NCI-H187 treated with DMSO at 0.1 percent for 48 hours (cell line): ENCODE data around the gene PRRG4.
"Not testable (repeated sequence)": the region's sequence is repeated elsewhere in the genome, so short reads cannot be mapped to it uniquely, and the experiment has no call there.

Experiments used
- DNase-seq: peaks from one replicate; lab custom pipeline; 2025; lab: John Stamatoyannopoulos, UW

PRRG4 gene

DNA sequence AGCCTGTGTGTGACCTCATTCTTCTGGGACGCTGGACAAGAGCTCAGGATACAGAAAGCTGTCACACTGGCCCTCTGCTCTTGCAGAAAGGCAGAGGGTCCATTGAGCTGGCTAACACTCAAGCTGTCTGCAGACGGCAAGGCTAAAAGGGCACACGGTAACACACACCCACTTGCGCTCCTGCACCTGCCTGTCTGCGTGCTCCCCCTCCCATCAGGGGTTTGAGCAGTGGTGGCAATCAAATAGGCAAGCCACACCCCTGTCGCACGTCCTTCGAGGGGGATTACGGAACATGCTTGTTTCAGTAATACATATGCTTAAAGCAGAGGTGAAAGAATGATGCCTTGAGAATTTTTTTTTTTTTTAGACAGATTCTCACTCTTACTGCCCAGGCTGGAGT is 55.8 kb downstream of the PRRG4 start:
- DNase-seq: no peak

DNA sequence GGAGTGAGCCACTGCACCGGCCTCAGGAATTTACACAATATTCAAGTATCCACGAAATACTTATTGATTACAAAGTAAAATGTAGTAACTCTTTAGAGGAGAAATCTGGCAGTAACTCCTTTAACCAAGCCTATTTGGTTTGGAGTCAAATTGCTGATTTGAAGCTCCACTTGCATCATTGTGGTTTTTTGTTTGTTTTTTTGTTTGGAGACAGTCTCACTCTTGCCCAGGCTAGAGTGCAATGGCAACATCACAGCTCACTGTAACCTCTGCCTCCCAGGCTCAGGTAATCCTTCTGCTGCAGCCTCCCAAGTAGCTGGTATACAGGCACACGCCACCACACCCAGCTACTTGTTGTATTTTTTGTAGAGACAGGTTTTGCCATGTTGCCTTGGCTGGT is 56.5 kb downstream of the PRRG4 start:
- DNase-seq: no peak

DNA sequence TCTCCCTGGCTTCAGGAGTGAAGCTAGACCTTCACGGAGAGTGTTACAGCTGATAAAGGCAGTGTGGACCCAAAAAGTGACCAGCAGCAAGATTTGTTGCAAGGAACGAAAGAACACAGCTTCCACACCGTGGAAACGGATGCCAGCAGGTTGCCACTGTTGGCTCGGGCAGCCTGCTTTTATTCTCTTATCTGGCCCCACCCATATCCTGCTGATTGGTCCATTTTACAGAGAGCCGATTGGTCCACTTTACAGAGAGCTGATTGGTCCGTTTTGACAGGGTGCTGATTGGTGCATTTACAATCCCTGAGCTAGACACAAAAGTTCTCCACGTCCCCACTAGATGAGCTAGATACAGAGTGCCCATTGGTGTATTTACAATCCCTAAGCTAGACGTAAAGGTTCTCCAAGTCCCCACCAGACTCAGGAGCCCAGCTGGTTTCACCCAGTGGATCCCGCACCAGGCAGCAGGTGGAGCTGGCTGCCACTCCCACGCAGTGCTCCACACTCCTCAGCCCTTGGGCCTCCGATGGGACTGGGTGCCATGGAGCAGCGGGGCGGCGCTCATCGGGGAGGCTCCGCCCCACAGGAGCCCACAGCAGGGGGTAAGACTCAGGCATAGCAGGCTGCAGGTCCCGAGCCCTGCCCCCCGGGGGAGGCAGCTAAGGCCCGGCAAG is 58.1 kb downstream of the PRRG4 start:
- DNase-seq: not testable (repeated sequence)

DNA sequence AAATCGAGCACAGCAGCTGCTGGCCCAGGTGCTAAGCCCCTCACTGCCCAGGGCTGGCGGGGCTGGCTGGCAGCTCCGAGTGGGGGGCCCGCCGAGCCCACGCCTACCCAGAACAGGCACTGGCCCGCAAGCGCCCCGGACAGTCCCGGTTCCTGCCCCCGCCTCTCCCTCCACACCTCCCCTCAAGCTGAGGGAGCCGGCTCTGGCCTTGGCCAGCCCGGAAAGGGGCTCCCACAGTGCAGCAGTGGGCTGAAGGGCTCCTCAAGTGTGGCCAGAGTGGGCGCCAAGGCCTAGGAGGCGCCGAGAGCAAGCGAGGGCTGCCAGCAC is 58.6 kb downstream of the PRRG4 start:
- DNase-seq: not testable (repeated sequence)

DNA sequence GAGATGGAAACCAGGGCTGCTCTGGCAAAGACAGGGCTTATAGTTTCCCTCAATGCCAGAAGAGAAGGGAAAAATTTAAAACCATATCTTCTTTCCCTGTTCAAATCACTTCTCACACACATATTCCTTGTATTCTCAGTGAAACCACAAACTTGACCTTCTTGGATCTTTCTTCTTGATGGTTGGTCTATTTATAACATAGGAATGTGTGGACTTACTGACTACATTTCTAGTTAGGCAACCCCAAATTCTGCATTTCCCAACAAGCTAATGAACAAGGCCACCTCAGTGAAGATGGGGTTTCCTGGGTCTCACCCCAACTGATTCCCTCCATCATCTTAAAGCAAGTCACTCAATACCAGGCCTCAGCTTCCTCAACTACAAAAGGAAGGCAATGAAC is 59.1 kb downstream of the PRRG4 start:
- DNase-seq: no peak

DNA sequence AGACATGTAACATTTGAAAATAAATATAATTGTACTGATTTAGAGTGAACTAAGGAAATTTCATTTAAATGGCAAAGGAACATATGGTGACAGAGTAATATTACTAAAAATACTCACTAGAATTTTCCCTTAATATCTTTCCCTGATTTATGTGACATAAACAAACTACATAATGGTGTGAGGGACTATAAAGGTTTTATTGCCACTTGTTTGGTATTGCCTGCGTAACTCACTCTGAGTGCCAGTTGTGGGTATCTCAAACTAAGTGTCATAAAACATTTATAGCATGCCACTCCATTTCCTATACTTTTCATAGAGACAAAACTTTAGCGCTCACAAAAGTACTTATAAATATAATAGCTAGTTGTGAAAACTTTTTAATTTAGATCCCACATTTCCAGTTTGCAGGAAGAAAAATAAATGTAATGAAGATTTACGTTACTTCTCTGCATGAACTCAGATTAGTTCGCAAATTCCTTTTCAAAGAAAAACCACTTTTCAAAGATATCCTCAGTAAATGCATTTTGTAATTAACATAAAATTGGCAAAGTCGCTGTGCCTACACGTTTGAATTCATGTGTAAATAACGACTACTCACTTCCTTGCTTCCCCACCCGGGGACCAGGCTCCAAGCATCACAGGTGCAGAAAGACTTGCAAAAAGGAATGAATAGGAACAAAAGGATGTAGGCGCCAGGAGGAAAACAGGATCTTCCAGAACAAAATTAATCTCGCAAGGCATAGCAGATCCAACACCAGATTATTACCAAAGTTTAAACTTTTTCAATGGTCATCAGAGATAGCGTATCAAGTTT is 61.3 kb downstream of the PRRG4 start:
- DNase-seq: no peak

DNA sequence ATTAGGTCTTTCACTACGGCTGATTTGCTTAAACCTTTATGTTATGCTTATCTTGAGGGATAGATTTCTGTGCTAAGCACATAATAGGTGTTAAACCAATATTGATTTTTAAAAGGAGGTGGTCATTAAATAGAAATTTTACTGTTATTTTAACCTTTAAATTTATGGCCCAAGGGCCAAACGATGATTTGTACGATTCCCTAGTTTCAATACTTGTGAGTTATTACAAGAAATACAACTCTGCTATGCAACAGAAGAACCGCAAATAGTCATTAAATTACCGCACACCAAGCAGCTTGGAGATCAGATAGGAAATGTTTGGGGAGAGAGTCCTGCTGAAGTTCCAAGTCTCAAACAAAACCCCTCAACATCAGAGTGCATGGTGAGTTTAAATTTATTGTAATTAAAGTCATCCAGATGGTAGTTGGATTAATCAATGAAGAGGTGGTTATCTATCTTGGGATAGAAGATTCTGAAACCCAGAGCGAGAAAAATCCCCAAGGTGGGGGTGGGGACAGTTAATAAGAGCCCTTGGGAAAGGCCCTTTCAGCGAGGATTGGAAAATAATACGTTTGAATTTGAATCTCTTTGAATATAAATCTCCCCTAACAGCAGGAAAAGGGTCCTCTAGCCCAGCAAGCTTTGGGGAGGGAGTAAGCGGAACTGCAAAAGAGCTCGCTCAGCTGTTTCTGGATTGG is 62.1 kb downstream of the PRRG4 start:
- no peak for DNase-seq

DNA sequence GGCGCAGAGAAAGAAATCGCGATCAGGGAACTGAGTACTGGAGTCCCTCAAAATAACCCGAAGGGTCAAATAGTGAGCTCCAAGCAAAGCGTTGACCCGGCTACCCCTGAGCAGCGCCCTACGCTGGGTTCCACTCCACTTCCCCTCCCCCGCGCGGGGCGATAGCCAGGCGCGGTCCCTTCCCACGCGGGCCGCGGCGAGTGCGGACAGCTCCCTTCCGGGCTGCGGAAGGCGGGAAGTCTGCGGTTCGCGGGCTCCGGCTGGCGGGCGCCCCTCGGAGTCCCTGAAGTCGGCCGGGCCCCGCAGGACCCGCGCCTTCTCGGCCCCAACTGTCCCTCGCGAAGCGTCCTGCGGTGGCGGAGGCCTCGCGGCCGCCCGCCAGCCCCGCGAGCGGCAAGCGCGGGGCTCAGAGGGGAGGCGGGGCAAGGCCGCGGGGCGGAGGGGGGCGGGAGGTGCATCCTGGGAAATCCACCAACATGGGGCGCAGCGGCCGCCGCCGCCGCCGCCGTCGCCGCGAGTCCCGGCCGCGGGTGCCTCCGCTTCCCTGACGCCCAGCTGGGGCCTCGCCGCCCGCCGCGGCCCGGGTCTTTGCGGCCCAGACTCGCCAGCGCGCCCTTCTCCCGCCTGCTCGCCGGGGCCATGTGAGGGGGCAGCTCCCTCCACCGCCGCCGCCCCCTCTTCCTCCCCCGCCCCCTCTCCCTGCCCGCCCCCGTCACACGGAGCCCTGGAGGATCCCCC is 62.8 kb downstream of the PRRG4 start, which contains the start of gene QSER1:
Gene QSER1 (plus strand): TSS at position 457 of the 738 bp plus-strand sequence. CDS start 315 bp downstream, outside the sequence.
- DNase-seq: no peak

DNA sequence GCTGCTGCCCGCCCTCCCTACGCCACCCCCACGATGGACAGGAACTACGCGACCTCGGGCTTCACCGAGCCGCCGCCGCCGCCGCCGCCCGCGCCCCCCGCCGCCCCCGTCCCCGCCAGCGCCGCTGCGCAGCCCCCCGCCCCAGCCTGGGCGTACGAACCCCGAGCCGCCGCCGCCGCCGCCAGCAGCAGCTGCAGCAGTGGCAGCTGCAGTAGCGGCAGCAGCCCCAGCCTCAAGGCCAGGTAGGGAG is 63.3 kb downstream of the PRRG4 start:
- DNase-seq: no peak

DNA sequence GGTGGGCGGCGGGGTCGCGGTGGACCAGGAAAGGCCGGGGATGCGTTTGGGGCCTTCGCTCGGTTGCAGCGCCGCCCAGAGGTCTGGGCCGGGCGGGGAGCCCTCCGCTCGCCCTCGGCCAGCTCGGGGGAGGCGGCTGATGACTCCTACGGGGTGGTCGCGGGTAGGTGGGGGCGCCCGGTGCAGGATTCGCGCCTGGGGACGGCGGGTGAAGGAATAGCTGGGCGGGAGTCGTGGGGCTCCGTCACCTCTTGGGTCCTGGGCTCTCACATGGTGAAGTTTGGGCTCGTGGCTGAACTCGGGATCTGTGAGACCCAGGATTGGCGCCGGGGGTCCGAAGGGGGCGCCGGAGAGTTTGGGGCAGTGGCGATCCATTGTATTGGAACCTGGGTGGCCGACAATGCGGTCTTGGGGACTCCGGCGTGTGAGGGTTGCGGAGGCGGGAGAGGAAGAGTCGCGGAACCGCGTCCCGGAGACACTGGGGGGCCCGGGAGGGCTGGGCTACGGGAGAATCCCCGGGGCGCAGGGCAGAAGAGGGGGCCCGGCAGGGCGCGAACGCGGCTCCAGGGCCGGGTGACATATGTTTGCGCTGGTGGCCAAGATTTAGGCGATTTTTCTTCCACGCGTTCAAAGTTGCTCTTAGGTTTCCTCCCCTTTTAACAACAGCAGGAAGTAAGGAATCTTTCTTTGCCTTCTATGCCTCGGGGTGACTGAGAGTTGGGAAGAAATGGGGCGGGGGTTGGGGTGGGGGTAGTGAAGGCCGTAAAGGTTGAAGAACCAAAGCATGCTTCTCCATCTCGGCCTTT is 63.8 kb downstream of the PRRG4 start:
- no peak for DNase-seq

DNA sequence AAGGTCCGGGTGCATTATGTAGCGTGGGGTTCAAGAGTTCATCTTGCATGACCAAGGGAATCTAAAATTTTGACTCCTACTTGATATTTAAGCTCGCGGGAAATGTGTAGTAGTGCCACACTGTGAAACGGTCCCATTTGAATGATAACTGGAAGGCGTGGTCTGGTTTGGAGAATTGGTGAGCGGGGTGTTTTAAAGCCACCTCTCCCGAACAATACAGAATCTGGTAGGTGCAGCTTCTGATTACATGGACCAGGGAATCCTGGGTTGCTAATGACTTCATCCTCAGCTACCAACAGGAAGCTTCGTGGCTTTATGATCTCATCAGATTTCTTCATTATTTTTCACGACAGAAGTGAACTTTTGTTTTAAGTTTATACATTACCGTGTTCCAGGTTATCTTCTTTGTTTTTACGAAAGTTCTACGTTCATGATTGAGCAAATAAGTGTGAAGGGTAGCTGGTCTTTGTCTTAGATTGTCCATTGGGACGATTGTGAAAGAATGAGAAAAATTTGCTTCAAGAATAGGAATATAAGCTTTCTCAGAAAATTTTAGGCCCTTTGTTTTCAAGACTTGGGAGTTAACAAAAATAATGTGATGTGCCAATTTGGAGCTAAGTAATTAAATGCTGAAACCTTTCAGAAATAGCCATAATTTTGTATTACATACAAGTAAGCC is 64.6 kb downstream of the PRRG4 start:
- no peak for DNase-seq

DNA sequence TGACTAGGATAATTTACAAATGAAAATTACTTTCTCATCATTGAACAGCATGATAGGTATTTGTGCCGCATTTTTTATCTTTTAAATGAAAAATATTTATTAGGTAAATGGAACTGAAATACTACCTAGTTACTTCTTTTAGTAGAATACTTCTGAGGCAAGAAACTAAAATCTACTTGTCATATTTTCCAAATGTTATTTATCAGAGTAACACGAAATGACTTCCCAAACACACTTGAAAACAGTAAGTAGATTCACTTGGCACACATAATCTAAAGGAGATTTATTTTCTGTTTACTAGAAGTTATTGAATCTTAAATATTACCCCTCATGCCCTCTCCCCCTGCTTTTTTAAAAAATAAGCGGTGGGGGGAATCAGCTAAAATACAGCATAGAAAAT is 65.2 kb downstream of the PRRG4 start:
- DNase-seq: no peak

DNA sequence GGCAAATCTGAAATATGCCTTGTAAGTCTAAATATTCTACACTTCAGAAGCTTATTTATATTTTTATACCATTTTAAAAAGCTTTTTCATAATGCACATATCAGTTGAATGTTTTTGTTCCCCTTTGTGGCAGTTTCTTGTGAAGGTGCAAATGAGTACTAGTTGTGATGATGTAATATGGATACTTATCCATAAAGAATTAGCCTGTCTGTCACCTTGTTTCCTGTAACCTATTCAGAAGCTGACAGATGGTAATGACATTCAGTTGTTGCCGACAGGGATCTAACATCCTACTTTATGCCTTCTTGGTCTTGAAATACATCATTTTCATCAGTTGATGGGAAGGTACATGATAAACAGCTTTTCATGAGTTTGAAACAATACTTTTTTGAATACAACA is 65.7 kb downstream of the PRRG4 start:
- no peak for DNase-seq

DNA sequence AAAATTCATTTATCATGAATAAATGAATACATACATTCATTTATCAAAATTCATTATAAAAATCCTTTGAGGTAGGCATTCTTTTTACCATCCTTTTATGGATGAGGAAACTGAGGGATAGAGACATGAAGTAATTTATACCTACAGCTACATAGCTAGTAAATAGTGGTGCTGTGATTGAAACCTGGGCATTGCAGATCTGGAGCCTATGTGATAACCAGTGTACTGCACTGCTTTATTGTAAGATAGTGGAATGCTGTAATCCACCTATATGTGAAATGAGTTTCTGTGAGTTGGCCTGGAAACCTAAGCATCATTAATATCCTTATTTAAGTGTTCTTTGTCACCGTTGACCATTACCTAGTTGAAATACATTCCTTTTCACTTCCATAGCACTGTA is 67.4 kb downstream of the PRRG4 start:
- no peak for DNase-seq

DNA sequence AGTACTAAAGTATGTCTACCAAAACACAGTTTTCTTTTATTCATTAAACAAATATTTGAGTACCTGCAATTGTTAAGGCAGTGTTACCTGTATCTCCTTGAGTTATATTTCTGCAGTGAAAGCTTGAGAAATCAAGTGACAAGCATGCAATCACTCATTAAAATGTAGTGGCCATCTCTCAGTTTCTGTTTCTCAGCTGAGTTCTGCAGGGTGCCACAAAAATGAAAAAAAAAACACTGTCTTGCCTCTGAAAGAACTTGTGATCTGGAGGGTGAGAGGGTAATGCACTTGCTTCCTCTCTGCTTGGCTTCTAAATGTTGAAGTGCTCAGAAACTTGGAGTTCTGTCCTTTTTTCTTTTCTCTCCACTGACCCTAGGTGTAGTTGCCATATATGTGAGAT is 69.7 kb downstream of the PRRG4 start:
- DNase-seq: no peak

DNA sequence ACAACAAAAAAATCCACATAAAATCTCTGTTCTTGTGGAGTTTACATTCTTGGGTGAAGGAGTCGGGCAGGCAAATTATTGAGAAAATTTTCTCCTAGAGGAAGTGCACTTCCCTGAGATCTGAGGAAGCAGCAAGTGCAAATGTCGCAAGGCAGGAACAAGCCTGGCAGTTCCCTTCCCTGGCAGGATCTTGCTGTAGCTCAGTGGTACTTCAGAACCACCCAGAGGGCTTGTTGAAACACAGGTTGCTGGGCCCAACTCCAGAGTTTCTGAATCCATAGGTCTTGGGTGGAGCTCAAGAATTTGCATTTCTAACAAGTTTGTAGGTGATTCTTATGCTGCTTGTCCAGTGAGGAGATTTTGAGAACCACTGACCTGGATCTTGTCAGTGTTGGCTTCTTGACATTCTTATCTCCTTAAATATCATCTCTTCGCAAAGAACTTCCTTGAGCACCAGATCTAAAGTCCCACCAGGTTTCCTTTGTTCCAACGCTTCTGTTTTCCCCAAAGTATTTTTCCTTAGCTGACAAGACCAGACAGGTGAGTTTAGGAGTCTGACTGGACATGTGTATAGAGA is 72.5 kb downstream of the PRRG4 start:
- DNase-seq: no peak

DNA sequence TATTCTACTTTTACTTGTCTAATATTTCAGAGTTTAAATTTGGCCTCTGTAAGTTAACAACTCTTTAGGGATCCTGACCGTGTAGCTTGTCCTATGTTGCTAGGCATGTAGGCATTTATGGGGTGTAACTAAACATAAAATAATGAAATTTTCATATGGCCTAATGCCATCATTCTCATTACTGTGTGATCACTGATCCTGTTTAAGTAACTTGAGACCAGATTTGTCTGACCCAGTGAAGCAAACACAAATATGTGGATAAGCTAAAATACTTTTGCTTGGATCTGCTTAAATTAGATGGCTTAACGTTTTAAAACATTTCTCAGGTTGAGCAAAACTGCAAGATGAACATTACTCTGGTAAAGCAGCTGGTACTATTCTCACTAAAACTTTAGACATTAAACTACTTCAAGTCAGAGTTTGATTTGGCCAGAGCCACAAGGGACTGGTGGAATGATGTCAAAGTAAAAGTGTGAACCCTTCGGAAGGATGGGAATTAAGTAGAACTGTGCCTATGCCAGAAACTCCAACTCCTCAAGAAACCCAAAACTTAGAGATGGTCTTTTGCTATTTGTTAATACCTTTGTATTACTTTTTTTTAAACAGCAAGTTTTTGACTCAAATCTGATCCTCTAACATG is 75.4 kb downstream of the PRRG4 start:
- no peak for DNase-seq
